SK-N-SH treated with all-trans-retinoic acid at 6 μM for 48 hours (cell line): Measurements from ENCODE around the gene NHSL2.

ENCODE experiments used
- ATAC-seq: fragments of 200-7000 bp; cut with Tn5 transposase; 3 replicates; pipeline ENCODE4 v1.9.1; 2020; ENCODE audit warnings: mild to moderate bottlenecking, moderate library complexity
- ARNTL ChIP-seq: fragments of 450-650 bp; formaldehyde crosslinking; IDR thresholded peaks from 2 replicates; pipeline ENCODE4 v1.5.0; 2020; ENCODE audit warnings: low read depth, mild to moderate bottlenecking, moderate library complexity, borderline replicate concordance
- BACH2 ChIP-seq: fragments of 250-450 bp; sonication (Bioruptor Pico); IDR thresholded peaks from 2 replicates; pipeline ENCODE4 v1.9.0; 2021; ENCODE audit warnings: mild to moderate bottlenecking, borderline replicate concordance
- CREB5 ChIP-seq: fragments of 250-450 bp; sonication (Bioruptor Pico); IDR thresholded peaks from 2 replicates; pipeline ENCODE4 v1.5.1; 2020; ENCODE audit warnings: low read depth, mild to moderate bottlenecking, moderate library complexity
- CSDC2 ChIP-seq: fragments of 250-450 bp; sonication (Bioruptor Pico); IDR thresholded peaks from 2 replicates; pipeline ENCODE4 v1.5.0; 2020; ENCODE audit warnings: mild to moderate bottlenecking, moderate library complexity
- CSRNP3 ChIP-seq: fragments of 250-450 bp; sonication (Bioruptor Pico); IDR thresholded peaks from 2 replicates; pipeline ENCODE4 v1.5.1; 2021; ENCODE audit warnings: mild to moderate bottlenecking, moderate library complexity
- ESRRG ChIP-seq: fragments of 250-450 bp; sonication (Bioruptor Pico); IDR thresholded peaks from 2 replicates; pipeline ENCODE4 v1.6.1; 2021; ENCODE audit warnings: mild to moderate bottlenecking
- GLIS3 ChIP-seq: fragments of 250-450 bp; sonication (Bioruptor Pico); IDR thresholded peaks from 2 replicates; pipeline ENCODE4 v1.5.0; 2020; ENCODE audit warnings: mild to moderate bottlenecking, moderate library complexity
- ISL1 ChIP-seq: fragments of 250-450 bp; sonication (Bioruptor Pico); IDR thresholded peaks from 2 replicates; pipeline ENCODE4 v2.1.2; 2022; ENCODE audit warnings: mild to moderate bottlenecking, moderate library complexity
- OSR1 ChIP-seq: fragments of 250-450 bp; sonication (Bioruptor Pico); IDR thresholded peaks from 2 replicates; pipeline ENCODE4 v1.8.0; 2022; ENCODE audit warnings: moderate library complexity, mild to moderate bottlenecking, inconsistent platforms
- PATZ1 ChIP-seq: fragments of 250-450 bp; sonication (Bioruptor Pico); IDR thresholded peaks from 2 replicates; pipeline ENCODE4 v1.8.0; 2020; ENCODE audit warnings: mild to moderate bottlenecking, moderate library complexity, borderline replicate concordance
- POU6F1 ChIP-seq: fragments of 250-450 bp; sonication (Bioruptor Pico); IDR thresholded peaks from 2 replicates; pipeline ENCODE4 v1.8.0; 2021; ENCODE audit warnings: low read depth, mild to moderate bottlenecking, moderate library complexity, borderline replicate concordance
- PPARA ChIP-seq: fragments of 250-450 bp; sonication (Bioruptor Pico); IDR thresholded peaks from 2 replicates; pipeline ENCODE4 v1.5.0; 2020; ENCODE audit warnings: mild to moderate bottlenecking, borderline replicate concordance
- TCF4 ChIP-seq: fragments of 250-450 bp; sonication (Bioruptor Pico); IDR thresholded peaks from 2 replicates; pipeline ENCODE4 v1.8.0; 2021; ENCODE audit warnings: mild to moderate bottlenecking, moderate library complexity, borderline replicate concordance
- TOX ChIP-seq: fragments of 250-450 bp; sonication (Bioruptor Pico); IDR thresholded peaks from 2 replicates; pipeline ENCODE4 v1.8.0; 2021; ENCODE audit warnings: mild to moderate bottlenecking, moderate library complexity, borderline replicate concordance
- TSHZ2 ChIP-seq: fragments of 250-450 bp; sonication (Bioruptor Pico); IDR thresholded peaks from 2 replicates; pipeline ENCODE4 v1.5.0; 2020; ENCODE audit warnings: mild to moderate bottlenecking, moderate library complexity
- ZC3H10 ChIP-seq: fragments of 250-450 bp; sonication (Bioruptor Pico); IDR thresholded peaks from 2 replicates; pipeline ENCODE4 v1.5.1; 2021; ENCODE audit warnings: mild to moderate bottlenecking, moderate library complexity
- ZFP3 ChIP-seq: fragments of 250-450 bp; sonication (Bioruptor Pico); IDR thresholded peaks from 2 replicates; pipeline ENCODE4 v1.5.0; 2020; ENCODE audit warnings: mild to moderate bottlenecking, moderate library complexity
- ZFP30 ChIP-seq: fragments of 450-650 bp; formaldehyde crosslinking; IDR thresholded peaks from 2 replicates; pipeline ENCODE4 v1.5.0; 2022; ENCODE audit warnings: mild to moderate bottlenecking, moderate library complexity
- ZNF565 ChIP-seq: fragments of 450-650 bp; formaldehyde crosslinking; conservative IDR thresholded peaks from 2 replicates; pipeline ENCODE4 v1.5.0; 2020; ENCODE audit warnings: low read depth, mild to moderate bottlenecking, moderate library complexity
- ZNF70 ChIP-seq: fragments of 450-650 bp; formaldehyde crosslinking; IDR thresholded peaks from 2 replicates; pipeline ENCODE4 v1.5.0; 2020; ENCODE audit warnings: mild to moderate bottlenecking, moderate library complexity
- ZNF8 ChIP-seq: fragments of 450-650 bp; formaldehyde crosslinking; IDR thresholded peaks from 2 replicates; pipeline ENCODE4 v1.5.0; 2020; ENCODE audit warnings: mild to moderate bottlenecking, moderate library complexity

Gene NHSL2

GRCh38 chrX:71974916-71975315 lies 64.3 kb downstream of the NHSL2 start:
- no peak for ATAC-seq
- TF ChIP-seq POU6F1: no peak
- no peak for TF ChIP-seq PATZ1 (CRISPR knock-in tag)
- TF ChIP-seq ZNF8 (CRISPR knock-in tag): no peak
- TF ChIP-seq GLIS3 (CRISPR knock-in tag): no peak
- no peak for TF ChIP-seq ESRRG (CRISPR knock-in tag)
- no peak for TF ChIP-seq CSRNP3 (CRISPR knock-in tag)
- no peak for TF ChIP-seq TCF4 (CRISPR knock-in tag)
- no peak for TF ChIP-seq TOX (CRISPR knock-in tag)
- TF ChIP-seq ZNF565 (CRISPR knock-in tag): no peak
- TF ChIP-seq ISL1 (CRISPR knock-in tag): no peak
- no peak for TF ChIP-seq TSHZ2 (CRISPR knock-in tag)
- no peak for TF ChIP-seq ARNTL (CRISPR knock-in tag)
- TF ChIP-seq ZFP30 (CRISPR knock-in tag): no peak
- TF ChIP-seq ZNF70 (CRISPR knock-in tag): no peak
- no peak for TF ChIP-seq PPARA
- no peak for TF ChIP-seq OSR1 (CRISPR knock-in tag)
- no peak for TF ChIP-seq CREB5 (CRISPR knock-in tag)
- no peak for TF ChIP-seq BACH2 (CRISPR knock-in tag)
- TF ChIP-seq CSDC2 (CRISPR knock-in tag): no peak

- no peak for ATAC-seq
- TF ChIP-seq POU6F1 (no peak), ZC3H10 (CRISPR knock-in tag) (no peak), PATZ1 (CRISPR knock-in tag) (no peak), ARNTL (CRISPR knock-in tag) (no peak), TCF4 (CRISPR knock-in tag) (no peak), TSHZ2 (CRISPR knock-in tag) (no peak), OSR1 (CRISPR knock-in tag) (no peak), ZFP30 (CRISPR knock-in tag) (no peak), CSRNP3 (CRISPR knock-in tag) (no peak), ISL1 (CRISPR knock-in tag) (no peak), ZFP3 (CRISPR knock-in tag) (no peak), BACH2 (CRISPR knock-in tag) (no peak), ZNF565 (CRISPR knock-in tag) (no peak)
Measured at GRCh38 chrX:71976753-71977152, 66.1 kb downstream of the NHSL2 start.
